SK-N-SH (cell line): ENCODE data around the gene PWWP2B. TPM values are rescaled to one million over a fixed set of nuclear protein-coding genes. Genes with fewer than 3 reads are reported as not detected.

ENCODE experiments used
- CTCF ChIA-PET: fragments of 300-600, 350-600 bp; formaldehyde crosslinking; extraction: SDS; loops from one replicate; lab custom pipeline; 2021; lab: Yijun Ruan, JAX
- POLR2A ChIA-PET: fragments of 350-600 bp; sonication (Branson Sonifier 250); formaldehyde crosslinking; extraction: SDS; loops from one replicate; lab custom pipeline; 2020; ENCODE audit warnings: antibody characterized with exemption, inconsistent platforms; lab: Yijun Ruan, JAX
- DNase-seq: peaks from one replicate; pipeline ENCODE4 v3.0.0; 2012
- H2AFZ ChIP-seq: fragments of 200-600 bp; sonication (generic); 2 replicates; pipeline ENCODE4 v1.8.1; 2016; ENCODE audit warnings: antibody characterized with exemption, mild to moderate bottlenecking, low read depth
- H3F3A ChIP-seq: fragments of 200-600 bp; sonication (generic); replicated peaks from 2 replicates; pipeline ENCODE3; 2016; ENCODE audit warnings: antibody characterized with exemption, mild to moderate bottlenecking; ENCODE audit not compliant: insufficient read depth
- H3K27ac ChIP-seq, 2 experiments: fragments of 200-500 bp in 1 of 2; fragments of 200-600 bp in 1 of 2; sonication (Bioruptor generic) in 1 of 2; sonication (generic), shearing (Covaris generic) in 1 of 2; 2 replicates each; pipeline versions ENCODE4 v1.5.1 to v1.6.1; 2014 to 2016; ENCODE audit warnings: low read depth in 2 of 2, inconsistent platforms in 1 of 2, low read length in 1 of 2, mild to moderate bottlenecking in 1 of 2, mixed read lengths in 1 of 2
- H3K27me3 ChIP-seq: fragments of 200-600 bp; sonication (generic), shearing (Covaris generic); 2 replicates; pipeline ENCODE4 v1.6.1; 2016; ENCODE audit warnings: mixed run types; ENCODE audit not compliant: insufficient read depth
- H3K36me3 ChIP-seq, 2 experiments: fragments of 200-500 bp in 1 of 2; fragments of 200-600 bp in 1 of 2; sonication (Bioruptor generic) in 1 of 2; sonication (generic) in 1 of 2; replicated peaks in 1 of 2; 2 replicates each; pipeline versions ENCODE3 to v1.5.1; 2014 to 2016; ENCODE audit warnings: low read length in 1 of 2, mild to moderate bottlenecking in 1 of 2; ENCODE audit not compliant: insufficient read depth in 2 of 2, control insufficient read depth in 1 of 2
- H3K4me1 ChIP-seq, 2 experiments: fragments of 200-500 bp in 1 of 2; fragments of 200-600 bp in 1 of 2; sonication (Bioruptor generic) in 1 of 2; sonication (generic), shearing (Covaris generic) in 1 of 2; 2 replicates each; pipeline versions ENCODE4 v1.5.1 to v1.6.1; 2014 to 2016; ENCODE audit warnings: low read depth in 1 of 2, low read length in 1 of 2, mixed run types in 1 of 2; ENCODE audit not compliant: insufficient read depth in 2 of 2, control insufficient read depth in 1 of 2
- H3K4me2 ChIP-seq: fragments of 200-600 bp; sonication (generic), shearing (Covaris generic); 2 replicates; pipeline ENCODE4 v1.6.1; 2017; ENCODE audit warnings: mixed run types
- H3K4me3 ChIP-seq, 2 experiments: fragments of 200-500 bp in 1 of 2; fragments of 200-600 bp in 1 of 2; sonication (Bioruptor generic) in 1 of 2; sonication (generic), shearing (Covaris generic) in 1 of 2; 2 replicates each; pipeline versions ENCODE4 v1.5.1 to v1.8.1; 2014 to 2016; ENCODE audit warnings: low read depth in 2 of 2, inconsistent platforms in 1 of 2, low read length in 1 of 2, mild to moderate bottlenecking in 1 of 2, mixed read lengths in 1 of 2, moderate library complexity in 1 of 2
- H3K79me2 ChIP-seq: fragments of 200-600 bp; sonication (generic); 2 replicates; pipeline ENCODE4 v1.8.1; 2017; ENCODE audit warnings: mild to moderate bottlenecking; ENCODE audit not compliant: insufficient read depth
- H3K9ac ChIP-seq: fragments of 200-600 bp; sonication (generic); 2 replicates; pipeline ENCODE4 v1.6.1; 2017; ENCODE audit warnings: mixed run types
- H3K9me2 ChIP-seq: fragments of 200-600 bp; sonication (generic); 2 replicates; pipeline ENCODE4 v1.6.1; 2017; ENCODE audit warnings: mixed run types
- H3K9me3 ChIP-seq: fragments of 200-600 bp; sonication (generic); 2 replicates; pipeline ENCODE4 v1.6.1; 2017; ENCODE audit warnings: mixed run types, mild to moderate bottlenecking, moderate library complexity
- H4K20me1 ChIP-seq: fragments of 200-600 bp; sonication (generic); 2 replicates; pipeline ENCODE4 v1.6.1; 2017; ENCODE audit warnings: mild to moderate bottlenecking, mixed run types; ENCODE audit not compliant: insufficient read depth
- CHD2 ChIP-seq: fragments of 150-350 bp; IDR thresholded peaks from 2 replicates; pipeline ENCODE4 v1.6.1; 2018; ENCODE audit warnings: low read length; ENCODE audit not compliant: partially characterized antibody
- ELF1 ChIP-seq: IDR thresholded peaks from 2 replicates; pipeline ENCODE4 v1.4.0; 2012
- FOXJ3 ChIP-seq: sonication (generic); formaldehyde crosslinking; IDR thresholded peaks from 2 replicates; pipeline ENCODE4 v1.5.1; 2020; ENCODE audit warnings: mild to moderate bottlenecking, missing genetic modification reagents
- GATA2 ChIP-seq: sonication (generic); formaldehyde crosslinking; IDR thresholded peaks from 2 replicates; pipeline ENCODE4 v1.5.0; 2020; ENCODE audit warnings: mild to moderate bottlenecking, missing genetic modification reagents
- IRF3 ChIP-seq: fragments of 150-350 bp; IDR thresholded peaks from 2 replicates; pipeline ENCODE4 v1.6.1; 2016; ENCODE audit warnings: mild to moderate bottlenecking, low read depth, low read length
- JUND ChIP-seq: IDR thresholded peaks from 2 replicates; pipeline ENCODE4 v1.4.0; 2012
- PBX3 ChIP-seq: IDR thresholded peaks from 2 replicates; pipeline ENCODE4; 2012
- POLR2AphosphoS5 ChIP-seq: IDR thresholded peaks from 2 replicates; pipeline ENCODE4 v1.6.1; 2012; ENCODE audit warnings: low read depth, low read length
- RCOR1 ChIP-seq: fragments of 150-350 bp; IDR thresholded peaks from 2 replicates; pipeline ENCODE4 v1.6.1; 2017; ENCODE audit warnings: antibody characterized with exemption, low read length
- RFX5 ChIP-seq: IDR thresholded peaks from 2 replicates; pipeline ENCODE4 v1.6.1; 2012; ENCODE audit warnings: mild to moderate bottlenecking, improper control_type of control experiment, low read length
- RXRA ChIP-seq: IDR thresholded peaks from 2 replicates; pipeline ENCODE4 v1.4.0; 2012; ENCODE audit warnings: low read depth, mild to moderate bottlenecking, borderline replicate concordance
- SIN3A ChIP-seq: IDR thresholded peaks from 2 replicates; pipeline ENCODE4 v1.6.1; 2012; ENCODE audit warnings: low read depth, mild to moderate bottlenecking, low read length, moderate library complexity, borderline replicate concordance
- SMC3 ChIP-seq: IDR thresholded peaks from 2 replicates; pipeline ENCODE4 v1.6.1; 2012; ENCODE audit warnings: low read depth, low read length, improper control_type of control experiment
- TCF12 ChIP-seq: IDR thresholded peaks from 2 replicates; pipeline ENCODE4 v1.4.0; 2012
- TEAD4 ChIP-seq: IDR thresholded peaks from 2 replicates; pipeline ENCODE4 v1.4.0; 2012; ENCODE audit warnings: mild to moderate bottlenecking, borderline replicate concordance; ENCODE audit not compliant: insufficient read depth
- YY1 ChIP-seq: IDR thresholded peaks from 2 replicates; pipeline ENCODE4 v1.4.0; 2012; ENCODE audit warnings: low read depth, mild to moderate bottlenecking
- WGBS: methylation state at CpG from one replicate; pipeline ENCODE4 v1.1.6; 2017; ENCODE audit warnings: low lambda C conversion rate; 5-methylcytosine and 5-hydroxymethylcytosine counted together
- polyA plus RNA-seq, 3 experiments: library from polyadenylated mRNA; depleted of rRNA; stranded (reverse); fragments of >200 nt; gene quantifications; 2 replicates each; pipeline ENCODE4 v1.2.3, GENCODE V29; 2012
- TF ChIP-seq, protein P1 (sequence below): IDR thresholded peaks from 2 replicates; pipeline ENCODE4 v1.6.1; 2012; ENCODE audit warnings: mild to moderate bottlenecking, low read depth, low read length, moderate library complexity

PWWP2B gene
- polyA plus RNA-seq, 1 of the 3 experiments (the other 2 are of a cell fraction), result 2.4 TPM

DNA sequence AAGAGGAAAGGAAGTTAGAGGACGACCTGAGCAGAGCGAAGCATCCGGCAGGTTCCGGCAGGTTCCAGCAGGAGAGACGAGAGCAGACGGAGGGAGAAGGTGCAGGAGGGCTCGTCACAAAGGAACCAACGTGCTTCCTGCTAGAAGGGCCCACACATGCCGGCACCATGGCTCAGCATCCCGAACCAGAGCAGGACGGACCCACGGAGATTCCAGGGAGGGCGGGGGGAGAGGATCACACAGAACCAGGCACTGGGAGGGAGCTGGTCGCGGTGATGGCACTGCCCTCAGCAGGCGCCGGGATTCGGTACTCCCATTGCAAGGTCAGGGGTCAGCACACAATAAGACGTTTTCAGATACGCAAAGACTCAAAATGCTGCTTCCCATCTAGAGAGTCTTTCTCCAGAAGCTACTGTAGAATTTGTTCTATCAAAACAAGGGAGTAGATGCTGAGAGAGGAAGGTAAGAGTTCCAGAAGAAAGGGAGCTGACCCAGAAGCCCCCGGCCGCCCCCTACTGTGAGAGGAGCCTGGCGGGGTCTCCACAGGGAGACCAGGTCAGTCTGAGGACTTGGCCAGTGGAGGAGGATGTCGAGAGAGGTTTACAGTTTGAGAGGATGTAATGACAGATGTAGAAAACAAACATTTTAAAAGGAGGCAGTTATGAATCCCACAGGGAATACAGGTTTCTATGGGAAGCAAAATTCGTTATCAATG is 23.6 kb upstream of the PWWP2B start:
- Histone ChIP-seq H3K27ac (no peak overlapping the region), H4K20me1 (no peaks in the 10 kb centered on the region), H3K36me3 (peaks cover 0 to 5% of the 10 kb centered on the region in 2 experiments), H3K9me3 (no peaks in the 10 kb centered on the region), H3K9ac (no peak overlapping the region), H3K4me2 (no peak overlapping the region), H2AFZ (no peak overlapping the region), H3K79me2 (no peaks in the 10 kb centered on the region), H3F3A (no peaks in the 10 kb centered on the region), H3K4me1 (no peaks in the 10 kb centered on the region), H3K4me3 (no peak overlapping the region), H3K9me2 (no peaks in the 10 kb centered on the region)
- ChIA-PET POLR2A (no interaction called here), CTCF (interaction anchor here (1.7 to 4.1 kb wide), 2 partner anchors 12 to 80 kb away, joined by 5 to 17 read pairs; no protein-coding TSS in a partner anchor)
- WGBS, result 85% methylated on average over 25 of the region's 25 CpGs
- TF ChIP-seq SMC3 (no peak), ELF1 (no peak), FOXJ3 (CRISPR knock-in tag) (no peak), PBX3 (no peak), SIN3A (no peak), TEAD4 (no peak)
- TF ChIP-seq, protein P1, sequence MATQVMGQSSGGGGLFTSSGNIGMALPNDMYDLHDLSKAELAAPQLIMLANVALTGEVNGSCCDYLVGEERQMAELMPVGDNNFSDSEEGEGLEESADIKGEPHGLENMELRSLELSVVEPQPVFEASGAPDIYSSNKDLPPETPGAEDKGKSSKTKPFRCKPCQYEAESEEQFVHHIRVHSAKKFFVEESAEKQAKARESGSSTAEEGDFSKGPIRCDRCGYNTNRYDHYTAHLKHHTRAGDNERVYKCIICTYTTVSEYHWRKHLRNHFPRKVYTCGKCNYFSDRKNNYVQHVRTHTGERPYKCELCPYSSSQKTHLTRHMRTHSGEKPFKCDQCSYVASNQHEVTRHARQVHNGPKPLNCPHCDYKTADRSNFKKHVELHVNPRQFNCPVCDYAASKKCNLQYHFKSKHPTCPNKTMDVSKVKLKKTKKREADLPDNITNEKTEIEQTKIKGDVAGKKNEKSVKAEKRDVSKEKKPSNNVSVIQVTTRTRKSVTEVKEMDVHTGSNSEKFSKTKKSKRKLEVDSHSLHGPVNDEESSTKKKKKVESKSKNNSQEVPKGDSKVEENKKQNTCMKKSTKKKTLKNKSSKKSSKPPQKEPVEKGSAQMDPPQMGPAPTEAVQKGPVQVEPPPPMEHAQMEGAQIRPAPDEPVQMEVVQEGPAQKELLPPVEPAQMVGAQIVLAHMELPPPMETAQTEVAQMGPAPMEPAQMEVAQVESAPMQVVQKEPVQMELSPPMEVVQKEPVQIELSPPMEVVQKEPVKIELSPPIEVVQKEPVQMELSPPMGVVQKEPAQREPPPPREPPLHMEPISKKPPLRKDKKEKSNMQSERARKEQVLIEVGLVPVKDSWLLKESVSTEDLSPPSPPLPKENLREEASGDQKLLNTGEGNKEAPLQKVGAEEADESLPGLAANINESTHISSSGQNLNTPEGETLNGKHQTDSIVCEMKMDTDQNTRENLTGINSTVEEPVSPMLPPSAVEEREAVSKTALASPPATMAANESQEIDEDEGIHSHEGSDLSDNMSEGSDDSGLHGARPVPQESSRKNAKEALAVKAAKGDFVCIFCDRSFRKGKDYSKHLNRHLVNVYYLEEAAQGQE, result no peak
- TF ChIP-seq, all 33 proteins: peak for 0
- no peaks in the 10 kb centered on the region for H3K27me3 ChIP-seq
- no peak for DNase-seq

DNA sequence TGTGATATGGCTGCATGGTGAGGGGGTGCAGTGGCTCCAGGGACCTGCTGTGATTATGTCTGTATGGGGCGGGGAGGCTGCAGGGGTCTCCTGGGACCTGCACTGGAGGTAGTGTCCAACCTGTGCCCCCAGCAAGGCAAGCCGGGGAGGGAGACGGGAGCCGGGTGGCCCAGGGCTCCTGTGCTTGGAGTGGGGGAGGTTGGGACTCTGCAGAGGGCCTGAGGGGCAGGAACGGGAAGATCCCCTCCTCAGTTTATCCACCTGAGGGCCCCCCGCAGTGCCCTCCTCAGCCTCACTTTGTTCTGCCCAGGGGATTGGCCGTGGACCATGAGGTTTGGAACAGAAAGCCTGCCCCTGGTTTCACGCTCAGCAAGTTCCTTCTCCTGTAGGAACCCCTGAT is 22.8 kb upstream of the PWWP2B start:
- Histone ChIP-seq H3K4me2 (no peak overlapping the region), H2AFZ (no peak overlapping the region), H3K4me1 (no peaks in the 10 kb centered on the region), H3K9me3 (no peaks in the 10 kb centered on the region), H3K79me2 (no peaks in the 10 kb centered on the region), H3K9ac (no peak overlapping the region), H4K20me1 (no peaks in the 10 kb centered on the region), H3K9me2 (no peaks in the 10 kb centered on the region), H3K36me3 (no peaks in the 10 kb centered on the region), H3K4me3 (no peak overlapping the region), H3K27ac (no peak overlapping the region), H3F3A (no peaks in the 10 kb centered on the region), H3K27me3 (no peaks in the 10 kb centered on the region)
- CTCF ChIA-PET, result interaction anchor here (1.7 kb wide), 1 partner anchor 79 kb away, joined by 5 read pairs; no protein-coding TSS in a partner anchor
- POLR2A ChIA-PET, result no interaction called here
- TF ChIP-seq GATA2 (CRISPR knock-in tag), result no peak
- no peak for TF ChIP-seq TCF12
- TF ChIP-seq RCOR1, result no peak
- no peak for TF ChIP-seq JUND
- no peak for TF ChIP-seq IRF3
- no peak for TF ChIP-seq SIN3A
- no peak for TF ChIP-seq YY1
- TF ChIP-seq RFX5, result no peak
- TF ChIP-seq POLR2AphosphoS5, result no peak
- TF ChIP-seq RXRA, result no peak
- no peak for TF ChIP-seq CHD2
- no peak for TF ChIP-seq FOXJ3 (CRISPR knock-in tag)
- no peak for DNase-seq
- 54% methylated on average over 2 of the region's 8 CpGs for WGBS
